HepG2 (cell line): ENCODE data around the gene CACNA1G. TPM values are rescaled to one million over a fixed set of nuclear protein-coding genes. Genes with fewer than 3 reads are reported as not detected.

Source experiments
- ATAC-seq: fragments of 200-7000 bp; cut with Tn5 transposase; 3 replicates; pipeline ENCODE4 v1.9.1; 2020; ENCODE audit warnings: mild to moderate bottlenecking, moderate library complexity
- BruUV-seq: library from RNA; stranded (reverse); fragments of 400-500 nt; replicated peaks from 2 replicates; lab custom pipeline; 2021; lab: Mats Ljungman, UMichigan
- CTCF ChIA-PET: fragments of 300-600 bp; formaldehyde crosslinking; extraction: SDS; loops from one replicate; lab custom pipeline; 2021; ENCODE audit warnings: low total read pairs, inconsistent platforms, low intra/inter-chr PET ratio; lab: Yijun Ruan, JAX
- POLR2A ChIA-PET: fragments of 350-600 bp; sonication (Branson Sonifier 250); formaldehyde crosslinking; loops from one replicate; lab custom pipeline; 2020; ENCODE audit warnings: antibody characterized with exemption, inconsistent platforms; lab: Yijun Ruan, JAX
- DNase-seq: peaks from one replicate; pipeline ENCODE4 v3.0.0-alpha.2; 2015; ENCODE audit warnings: low spot score
- FAIRE-seq: peaks from 3 replicates; lab custom pipeline; 2011; peaks lifted over from hg19 to GRCh38; lab: Jason Lieb, UNC
- H2AFZ ChIP-seq: one replicate; pipeline ENCODE4 v1.6.1; 2011; ENCODE audit warnings: low read length, inconsistent platforms
- H3K27ac ChIP-seq: fragments of 300-600 bp; 3 replicates; pipeline ENCODE4 v1.8.0; 2011; ENCODE audit warnings: mixed run types, mild to moderate bottlenecking, mixed read lengths, low read length, inconsistent platforms; ENCODE audit not compliant: insufficient read depth; ENCODE audit errors: extremely low read length
- H3K27me3 ChIP-seq, 2 experiments: fragments of 200-600 bp in 1 of 2; 2 replicates in 1 of 2; 3 replicates in 1 of 2; pipeline versions ENCODE4 v1.6.0 to v1.8.0; 2011; ENCODE audit warnings: low read length in 2 of 2, mild to moderate bottlenecking in 2 of 2, moderate library complexity in 2 of 2, inconsistent platforms in 1 of 2; ENCODE audit not compliant: insufficient read depth in 2 of 2, control insufficient read depth in 1 of 2
- H3K36me3 ChIP-seq, 2 experiments: fragments of 200-600 bp in 1 of 2; replicated peaks in 1 of 2; 2 replicates in 1 of 2; 3 replicates in 1 of 2; pipeline versions ENCODE4 v1.5.1 to v1.8.0; 2011; ENCODE audit warnings: low read length in 2 of 2, inconsistent platforms in 1 of 2; ENCODE audit not compliant: insufficient read depth in 2 of 2, control insufficient read depth in 1 of 2
- H3K4me1 ChIP-seq: 2 replicates; pipeline ENCODE4 v1.5.1; 2012; ENCODE audit warnings: low read length, inconsistent platforms; ENCODE audit not compliant: insufficient read depth
- H3K4me2 ChIP-seq: 2 replicates; pipeline ENCODE4 v1.6.0; 2011; ENCODE audit warnings: low read depth, low read length, inconsistent platforms
- H3K4me3 ChIP-seq, 3 experiments: fragments of 200-600 bp in 1 of 3; sonication (generic), shearing (Covaris generic) in 1 of 3; replicated peaks in 1 of 3; 2 replicates each; pipeline ENCODE4 v1.5.1; 2011 to 2016; ENCODE audit warnings: low read length in 3 of 3, inconsistent platforms in 2 of 3, low read depth in 2 of 3, mild to moderate bottlenecking in 2 of 3, control low read depth in 1 of 3, mixed read lengths in 1 of 3; ENCODE audit not compliant: insufficient read depth in 1 of 3
- H3K79me2 ChIP-seq: one replicate; pipeline ENCODE4 v1.6.1; 2011; ENCODE audit warnings: low read length, inconsistent platforms; ENCODE audit not compliant: insufficient read depth
- H3K9ac ChIP-seq: 2 replicates; pipeline ENCODE4 v1.6.0; 2011; ENCODE audit warnings: mild to moderate bottlenecking, low read depth, low read length, inconsistent platforms; ENCODE audit not compliant: insufficient read depth
- H3K9me3 ChIP-seq: 2 replicates; pipeline ENCODE4 v1.5.1; 2012; ENCODE audit warnings: mild to moderate bottlenecking, low read length
- H4K20me1 ChIP-seq: 2 replicates; pipeline ENCODE4 v1.6.0; 2011; ENCODE audit warnings: inconsistent platforms, mild to moderate bottlenecking, low read length, moderate library complexity; ENCODE audit not compliant: insufficient read depth
- EED ChIP-seq: sonication (generic); formaldehyde crosslinking; IDR thresholded peaks from 2 replicates; pipeline ENCODE4 v1.5.0; 2020; ENCODE audit warnings: mild to moderate bottlenecking, missing genetic modification reagents
- GPBP1L1 ChIP-seq: sonication (generic); formaldehyde crosslinking; IDR thresholded peaks from 2 replicates; pipeline ENCODE4 v1.5.0; 2020; ENCODE audit warnings: mild to moderate bottlenecking, missing genetic modification reagents
- KMT2B ChIP-seq: IDR thresholded peaks from 2 replicates; pipeline ENCODE4 v1.6.1; 2016; ENCODE audit warnings: missing genetic modification reagents, missing compliant biosample characterization
- POLR2AphosphoS5 ChIP-seq: IDR thresholded peaks from 2 replicates; pipeline ENCODE4 v1.6.1; 2012; ENCODE audit warnings: low read depth, low read length
- REPIN1 ChIP-seq: sonication (generic); formaldehyde crosslinking; IDR thresholded peaks from 2 replicates; pipeline ENCODE4 v1.8.0; 2022; ENCODE audit warnings: missing genetic modification reagents, low read depth, mild to moderate bottlenecking, borderline replicate concordance
- RFX1 ChIP-seq: fragments of 450-650 bp; IDR thresholded peaks from 2 replicates; pipeline ENCODE4 v1.6.1; 2017
- SIN3A ChIP-seq: IDR thresholded peaks from 2 replicates; pipeline ENCODE4 v1.6.1; 2011; ENCODE audit warnings: low read depth, mild to moderate bottlenecking, control low read depth, low read length, borderline replicate concordance
- TAF1 ChIP-seq: sonication (generic); formaldehyde crosslinking; IDR thresholded peaks from 2 replicates; pipeline ENCODE4 v1.4.0; 2020; ENCODE audit warnings: missing genetic modification reagents
- ZBTB20 ChIP-seq: sonication (generic); formaldehyde crosslinking; IDR thresholded peaks from 2 replicates; pipeline ENCODE4 v1.8.1; 2023; ENCODE audit warnings: missing genetic modification reagents, low read depth, mild to moderate bottlenecking, borderline replicate concordance
- ZNF331 ChIP-seq: sonication (generic); formaldehyde crosslinking; IDR thresholded peaks from 2 replicates; pipeline ENCODE4 v1.4.0; 2020; ENCODE audit warnings: missing genetic modification reagents
- ZNF354B ChIP-seq: sonication (generic); formaldehyde crosslinking; IDR thresholded peaks from 2 replicates; pipeline ENCODE4 v1.8.0; 2022; ENCODE audit warnings: mild to moderate bottlenecking, missing genetic modification reagents
- ZNF407 ChIP-seq: sonication (generic); formaldehyde crosslinking; IDR thresholded peaks from one replicate; pipeline ENCODE4 v1.5.1; 2020; ENCODE audit warnings: mild to moderate bottlenecking, missing genetic modification reagents; ENCODE audit errors: not compliant biosample characterization
- ZNF543 ChIP-seq: sonication (generic); formaldehyde crosslinking; IDR thresholded peaks from 2 replicates; pipeline ENCODE4 v1.4.0; 2020; ENCODE audit warnings: mild to moderate bottlenecking, missing genetic modification reagents
- WGBS: methylation state at CpG from one replicate; pipeline ENCODE4 v1.1.6; 2017; ENCODE audit warnings: low lambda C conversion rate; 5-methylcytosine and 5-hydroxymethylcytosine counted together
- in situ Hi-C: cut with HindIII; loops from 2 replicates; pipeline ENCODE4 v1.10.0; 2017; ENCODE audit warnings: low pct_unique_long_range_greater_than_20kb; ENCODE audit not compliant: extremely low pct_ligation_motif_present
- intact Hi-C: fragments of 100-400 bp; cut with micrococcal nuclease; formaldehyde crosslinking; loops from one replicate; pipeline ENCODE4 v1.10.0; 2022; ENCODE audit not compliant: unreplicated experiment
- polyA plus RNA-seq, 8 experiments: library from polyadenylated mRNA; depleted of rRNA in 3 of 8; stranded (reverse) in 7 of 8; unstranded in 1 of 8; fragments of >200 nt; fragmentation: Illumina TruSeq in 4 of 8; extraction: Trizol in 4 of 8; gene quantifications; 2 replicates each; pipeline versions ENCODE4 v1.2.1 to v1.2.3, GENCODE V29; 2011 to 2016; ENCODE audit warnings: low read depth in 4 of 8, missing spikeins in 1 of 8, mixed read lengths in 1 of 8; ENCODE audit not compliant: insufficient read depth in 1 of 8
- total RNA-seq, 5 experiments: library from RNA; depleted of rRNA; stranded (reverse); fragments of >200 nt; fragmentation: Illumina TruSeq; extraction: Trizol; gene quantifications; 2 replicates each; pipeline ENCODE4 v1.2.3, GENCODE V29; 2016; ENCODE audit warnings: low read depth in 1 of 5
- TF ChIP-seq, protein P1 (sequence below): IDR thresholded peaks from 2 replicates; pipeline ENCODE4 v1.6.1; 2016
- TF ChIP-seq, protein P2 (sequence below): sonication (generic); formaldehyde crosslinking; IDR thresholded peaks from 2 replicates; pipeline ENCODE4 v1.8.0; 2022; ENCODE audit warnings: mild to moderate bottlenecking, missing genetic modification reagents, moderate library complexity

CACNA1G gene
- total and polyA plus RNA-seq, 2 of the 13 experiments (the other 11 are each of a cell fraction or from before 2014, with no cell fraction given) = 0.02 TPM; not detected in 1

DNA sequence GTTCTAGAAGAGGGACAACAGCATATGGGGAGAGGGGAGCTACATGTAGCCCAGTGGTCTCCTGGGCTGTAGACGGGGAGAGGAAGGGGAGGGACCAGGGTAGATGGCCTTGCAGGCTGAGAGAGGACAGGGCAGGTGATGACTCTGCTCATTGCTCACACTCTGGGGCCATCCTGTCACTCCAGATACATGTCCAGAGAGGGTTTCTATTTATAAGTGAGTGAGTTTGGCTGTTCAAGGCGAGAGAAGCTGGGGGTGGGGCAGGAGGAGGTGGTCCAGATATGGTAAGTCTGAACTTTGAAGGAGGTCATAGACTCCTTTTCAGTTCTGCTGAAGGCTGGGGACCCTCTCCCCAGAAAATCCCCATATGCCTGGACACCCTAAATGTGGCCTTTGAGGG is 22.2 kb downstream of the CACNA1G start:
- FAIRE-seq (no peak), ATAC-seq (no peak), DNase-seq (no peak)
- H2AFZ ChIP-seq = no peak overlapping the region
- POLR2A ChIA-PET = no interaction called here
- peaks cover 32 to 96% of the 10 kb centered on the region in 2 experiments for H3K27me3 ChIP-seq
- H4K20me1 ChIP-seq = no peaks in the 10 kb centered on the region
- in situ Hi-C loops = no loop called here
- CTCF ChIA-PET = no interaction called here
- intact Hi-C loops = no loop called here
- WGBS = 0% methylated on average over 2 of the region's 2 CpGs
- no peaks in the 10 kb centered on the region for H3K36me3 ChIP-seq
- H3K4me2 ChIP-seq = no peak overlapping the region
- no peak overlapping the region for H3K27ac ChIP-seq
- no TSS peak for BruUV-seq
- no peak overlapping the region for H3K4me3 ChIP-seq
- H3K4me1 ChIP-seq = no peaks in the 10 kb centered on the region
- H3K79me2 ChIP-seq = no peaks in the 10 kb centered on the region
- no peak overlapping the region for H3K9ac ChIP-seq
- no peaks in the 10 kb centered on the region for H3K9me3 ChIP-seq
- TF ChIP-seq GPBP1L1 (CRISPR knock-in tag) (no peak), REPIN1 (CRISPR knock-in tag) (no peak), ZNF407 (no peak), SIN3A (no peak), KMT2B (CRISPR knock-in tag) (no peak), EED (CRISPR knock-in tag) (no peak), ZNF331 (no peak), RFX1 (no peak), POLR2AphosphoS5 (no peak), ZNF354B (no peak), ZNF543 (CRISPR knock-in tag) (no peak), TAF1 (no peak), ZBTB20 (CRISPR knock-in tag) (no peak)
- TF ChIP-seq, protein P1, sequence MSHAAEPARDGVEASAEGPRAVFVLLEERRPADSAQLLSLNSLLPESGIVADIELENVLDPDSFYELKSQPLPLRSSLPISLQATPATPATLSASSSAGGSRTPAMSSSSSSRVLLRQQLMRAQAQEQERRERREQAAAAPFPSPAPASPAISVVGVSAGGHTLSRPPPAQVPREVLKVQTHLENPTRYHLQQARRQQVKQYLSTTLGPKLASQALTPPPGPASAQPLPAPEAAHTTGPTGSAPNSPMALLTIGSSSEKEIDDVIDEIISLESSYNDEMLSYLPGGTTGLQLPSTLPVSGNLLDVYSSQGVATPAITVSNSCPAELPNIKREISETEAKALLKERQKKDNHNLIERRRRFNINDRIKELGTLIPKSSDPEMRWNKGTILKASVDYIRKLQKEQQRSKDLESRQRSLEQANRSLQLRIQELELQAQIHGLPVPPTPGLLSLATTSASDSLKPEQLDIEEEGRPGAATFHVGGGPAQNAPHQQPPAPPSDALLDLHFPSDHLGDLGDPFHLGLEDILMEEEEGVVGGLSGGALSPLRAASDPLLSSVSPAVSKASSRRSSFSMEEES = no peak
- TF ChIP-seq, protein P2, sequence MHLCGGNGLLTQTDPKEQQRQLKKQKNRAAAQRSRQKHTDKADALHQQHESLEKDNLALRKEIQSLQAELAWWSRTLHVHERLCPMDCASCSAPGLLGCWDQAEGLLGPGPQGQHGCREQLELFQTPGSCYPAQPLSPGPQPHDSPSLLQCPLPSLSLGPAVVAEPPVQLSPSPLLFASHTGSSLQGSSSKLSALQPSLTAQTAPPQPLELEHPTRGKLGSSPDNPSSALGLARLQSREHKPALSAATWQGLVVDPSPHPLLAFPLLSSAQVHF (CRISPR knock-in tag) = no peak
